Neural cell (in vitro differentiated cells): ENCODE data around the gene SIGLEC12. TPM values are rescaled to one million over a fixed set of nuclear protein-coding genes. Genes with fewer than 3 reads are reported as not detected.

Experiments
- H2AFZ ChIP-seq: fragments of 200-600, 300-800 bp; sonication (generic), shearing (Covaris generic); 2 replicates; pipeline ENCODE4 v1.6.0; 2014; ENCODE audit warnings: low read depth, mild to moderate bottlenecking, antibody characterized with exemption, low read length, moderate library complexity
- H3F3A ChIP-seq: fragments of 200-600 bp; shearing (Covaris generic); 2 replicates; pipeline ENCODE4 v1.6.1; 2016; ENCODE audit warnings: mild to moderate bottlenecking, moderate library complexity, mixed read lengths, antibody characterized with exemption, low read length; ENCODE audit not compliant: insufficient read depth, poor library complexity, severe bottlenecking
- H3K27ac ChIP-seq: fragments of 200-600, 300-800 bp; sonication (generic), shearing (Covaris generic); 2 replicates; pipeline ENCODE4 v1.5.1; 2014; ENCODE audit warnings: mild to moderate bottlenecking, low read length, moderate library complexity
- H3K27me3 ChIP-seq: fragments of 300-800, 200-600 bp; sonication (generic), shearing (Covaris generic); 2 replicates; pipeline ENCODE4 v1.6.0; 2014; ENCODE audit warnings: mild to moderate bottlenecking, low read depth, low read length, moderate library complexity; ENCODE audit not compliant: insufficient read depth
- H3K36me3 ChIP-seq: fragments of 300-800, 200-600 bp; sonication (generic), shearing (Covaris generic); 2 replicates; pipeline ENCODE4 v1.5.1; 2014; ENCODE audit warnings: mild to moderate bottlenecking, antibody characterized with exemption, low read length, moderate library complexity; ENCODE audit not compliant: insufficient read depth
- H3K4me2 ChIP-seq: fragments of 300-800, 200-600 bp; sonication (generic), shearing (Covaris generic); 2 replicates; pipeline ENCODE4 v1.6.0; 2014; ENCODE audit warnings: mild to moderate bottlenecking, low read length
- H3K4me3 ChIP-seq: fragments of 300-800, 200-600 bp; sonication (generic), shearing (Covaris generic); 2 replicates; pipeline ENCODE4 v1.5.1; 2014; ENCODE audit warnings: mild to moderate bottlenecking, low read length, moderate library complexity
- H3K79me2 ChIP-seq: fragments of 200-600 bp; shearing (Covaris generic); replicated peaks from 2 replicates; pipeline ENCODE4 v1.6.0; 2014; ENCODE audit warnings: mild to moderate bottlenecking, low read length, moderate library complexity; ENCODE audit not compliant: insufficient read depth
- H3K9ac ChIP-seq: fragments of 300-800, 200-600 bp; sonication (generic), shearing (Covaris generic); 2 replicates; pipeline ENCODE4 v1.6.1; 2016; ENCODE audit warnings: mild to moderate bottlenecking, low read length, mixed read lengths
- H3K9me2 ChIP-seq: fragments of 200-600 bp; shearing (Covaris generic); 2 replicates; pipeline ENCODE4 v1.6.1; 2016; ENCODE audit warnings: mild to moderate bottlenecking, low read length, mixed read lengths; ENCODE audit not compliant: insufficient read depth
- H3K9me3 ChIP-seq: fragments of 200-600, 300-800 bp; sonication (generic), shearing (Covaris generic); 2 replicates; pipeline ENCODE4 v1.6.1; 2016; ENCODE audit warnings: mild to moderate bottlenecking, mixed run types, low read length, moderate library complexity, mixed read lengths
- H4K20me1 ChIP-seq: fragments of 200-600 bp; shearing (Covaris generic); 2 replicates; pipeline ENCODE4 v1.6.1; 2016; ENCODE audit warnings: mild to moderate bottlenecking, mixed run types; ENCODE audit not compliant: insufficient read depth
- EP300 ChIP-seq: fragments of 450-650 bp; conservative IDR thresholded peaks from 2 replicates; pipeline ENCODE4 v1.6.1; 2014; ENCODE audit warnings: antibody characterized with exemption, mild to moderate bottlenecking, moderate library complexity; ENCODE audit not compliant: poor library complexity, severe bottlenecking
- EZH2 ChIP-seq: fragments of 200-600, 300-800 bp; shearing (Covaris generic), sonication (generic); IDR thresholded peaks from 2 replicates; pipeline ENCODE4 v1.6.1; 2014; ENCODE audit warnings: antibody characterized with exemption, low read length, borderline replicate concordance, mild to moderate bottlenecking; ENCODE audit not compliant: insufficient read depth, poor library complexity, severe bottlenecking
- MXI1 ChIP-seq: fragments of 450-650 bp; conservative IDR thresholded peaks from 2 replicates; pipeline ENCODE4 v1.6.1; 2014; ENCODE audit warnings: antibody characterized with exemption, mild to moderate bottlenecking; ENCODE audit not compliant: poor library complexity, severe bottlenecking
- POLR2AphosphoS5 ChIP-seq: IDR thresholded peaks from 2 replicates; pipeline ENCODE4 v1.6.1; 2012
- RAD21 ChIP-seq: fragments of 450-650 bp; conservative IDR thresholded peaks from 2 replicates; pipeline ENCODE4 v1.6.1; 2014; ENCODE audit warnings: antibody characterized with exemption, mild to moderate bottlenecking, moderate library complexity
- SMC3 ChIP-seq: fragments of 450-650 bp; conservative IDR thresholded peaks from 2 replicates; pipeline ENCODE4 v1.6.1; 2014; ENCODE audit warnings: antibody characterized with exemption, mild to moderate bottlenecking, moderate library complexity; ENCODE audit not compliant: poor library complexity
- TAF1 ChIP-seq: IDR thresholded peaks from 2 replicates; pipeline ENCODE4 v1.6.1; 2012; ENCODE audit warnings: low read depth
- polyA plus RNA-seq: library from polyadenylated mRNA; depleted of rRNA; stranded (reverse); fragments of >200 nt; gene quantifications from 2 replicates; pipeline ENCODE4 v1.2.3, GENCODE V29; 2014
- TF ChIP-seq, protein P1 (sequence below): fragments of 450-650 bp; IDR thresholded peaks from 2 replicates; pipeline ENCODE4 v1.5.1; 2014; ENCODE audit warnings: antibody characterized with exemption, mild to moderate bottlenecking, moderate library complexity; ENCODE audit not compliant: poor library complexity, severe bottlenecking
- TF ChIP-seq, protein P2 (sequence below): IDR thresholded peaks from 2 replicates; pipeline ENCODE4 v1.6.1; 2012; ENCODE audit warnings: borderline replicate concordance

SIGLEC12 gene
- polyA plus RNA-seq, 1 donor from 2014 or later: not detected

DNA sequence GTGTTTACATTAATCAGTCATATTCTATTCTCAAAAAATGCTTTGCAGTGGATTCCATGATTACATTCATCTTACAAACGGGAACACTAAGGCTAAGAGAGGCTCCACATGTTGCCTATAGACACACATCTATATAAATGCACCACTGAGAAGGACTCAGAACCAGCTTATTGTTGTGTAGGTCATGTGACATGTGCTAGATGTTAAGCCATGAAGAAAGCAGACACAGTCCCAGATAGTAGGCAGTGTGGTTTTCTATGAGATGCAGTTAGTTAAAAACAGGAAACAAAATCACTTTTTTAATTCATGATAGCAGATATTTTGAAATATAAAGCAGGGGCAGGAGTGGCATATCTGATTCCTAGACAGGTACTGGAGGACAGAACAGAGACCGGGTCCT, 19.1 kb upstream of the SIGLEC12 start:
- H3K9me3 ChIP-seq: no peaks in the 10 kb centered on the region

DNA sequence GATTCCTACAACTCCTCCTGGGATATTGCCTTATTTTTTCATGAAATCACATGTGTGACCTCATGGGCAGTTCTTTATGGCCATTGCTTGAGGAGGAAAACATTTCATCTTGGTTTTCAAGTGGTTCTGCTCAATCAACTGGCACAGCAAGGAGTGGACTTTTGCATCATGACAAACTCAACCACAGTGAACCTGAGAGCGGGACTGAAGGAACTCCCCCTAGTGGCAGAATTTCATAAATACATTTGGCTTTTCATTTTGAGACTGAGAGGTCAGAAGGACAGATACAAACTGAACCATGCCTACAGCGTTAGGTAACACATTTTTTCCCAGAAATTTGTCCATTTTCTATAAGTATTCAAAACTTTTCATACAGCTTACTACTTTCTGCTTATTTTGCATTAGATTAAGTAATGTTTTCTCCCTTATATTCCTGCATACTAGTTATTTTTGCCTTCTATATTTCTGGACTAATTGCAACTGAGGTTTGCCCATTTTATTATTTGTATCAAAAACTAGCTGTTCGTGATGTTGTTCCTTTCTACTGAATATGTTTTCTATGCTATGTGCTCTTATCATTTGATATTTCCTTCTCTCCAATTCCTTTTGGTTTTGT, 13.4 kb upstream of the SIGLEC12 start:
- Histone ChIP-seq H3K9ac (no peak overlapping the region), H2AFZ (no peak overlapping the region), H3K4me3 (no peak overlapping the region), H3K9me3 (no peaks in the 10 kb centered on the region), H3K36me3 (no peaks in the 10 kb centered on the region), H3K79me2 (no peaks in the 10 kb centered on the region), H3K4me2 (no peak overlapping the region), H3F3A (no peaks in the 10 kb centered on the region), H3K9me2 (no peaks in the 10 kb centered on the region), H3K27me3 (no peaks in the 10 kb centered on the region), H4K20me1 (no peaks in the 10 kb centered on the region), H3K27ac (no peak overlapping the region)
- TF ChIP-seq RAD21: peak; percentile 61
- peak; percentile 73 for TF ChIP-seq SMC3
- TF ChIP-seq, protein P1, sequence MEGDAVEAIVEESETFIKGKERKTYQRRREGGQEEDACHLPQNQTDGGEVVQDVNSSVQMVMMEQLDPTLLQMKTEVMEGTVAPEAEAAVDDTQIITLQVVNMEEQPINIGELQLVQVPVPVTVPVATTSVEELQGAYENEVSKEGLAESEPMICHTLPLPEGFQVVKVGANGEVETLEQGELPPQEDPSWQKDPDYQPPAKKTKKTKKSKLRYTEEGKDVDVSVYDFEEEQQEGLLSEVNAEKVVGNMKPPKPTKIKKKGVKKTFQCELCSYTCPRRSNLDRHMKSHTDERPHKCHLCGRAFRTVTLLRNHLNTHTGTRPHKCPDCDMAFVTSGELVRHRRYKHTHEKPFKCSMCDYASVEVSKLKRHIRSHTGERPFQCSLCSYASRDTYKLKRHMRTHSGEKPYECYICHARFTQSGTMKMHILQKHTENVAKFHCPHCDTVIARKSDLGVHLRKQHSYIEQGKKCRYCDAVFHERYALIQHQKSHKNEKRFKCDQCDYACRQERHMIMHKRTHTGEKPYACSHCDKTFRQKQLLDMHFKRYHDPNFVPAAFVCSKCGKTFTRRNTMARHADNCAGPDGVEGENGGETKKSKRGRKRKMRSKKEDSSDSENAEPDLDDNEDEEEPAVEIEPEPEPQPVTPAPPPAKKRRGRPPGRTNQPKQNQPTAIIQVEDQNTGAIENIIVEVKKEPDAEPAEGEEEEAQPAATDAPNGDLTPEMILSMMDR: peak; percentile 72
- TF ChIP-seq, protein P2, sequence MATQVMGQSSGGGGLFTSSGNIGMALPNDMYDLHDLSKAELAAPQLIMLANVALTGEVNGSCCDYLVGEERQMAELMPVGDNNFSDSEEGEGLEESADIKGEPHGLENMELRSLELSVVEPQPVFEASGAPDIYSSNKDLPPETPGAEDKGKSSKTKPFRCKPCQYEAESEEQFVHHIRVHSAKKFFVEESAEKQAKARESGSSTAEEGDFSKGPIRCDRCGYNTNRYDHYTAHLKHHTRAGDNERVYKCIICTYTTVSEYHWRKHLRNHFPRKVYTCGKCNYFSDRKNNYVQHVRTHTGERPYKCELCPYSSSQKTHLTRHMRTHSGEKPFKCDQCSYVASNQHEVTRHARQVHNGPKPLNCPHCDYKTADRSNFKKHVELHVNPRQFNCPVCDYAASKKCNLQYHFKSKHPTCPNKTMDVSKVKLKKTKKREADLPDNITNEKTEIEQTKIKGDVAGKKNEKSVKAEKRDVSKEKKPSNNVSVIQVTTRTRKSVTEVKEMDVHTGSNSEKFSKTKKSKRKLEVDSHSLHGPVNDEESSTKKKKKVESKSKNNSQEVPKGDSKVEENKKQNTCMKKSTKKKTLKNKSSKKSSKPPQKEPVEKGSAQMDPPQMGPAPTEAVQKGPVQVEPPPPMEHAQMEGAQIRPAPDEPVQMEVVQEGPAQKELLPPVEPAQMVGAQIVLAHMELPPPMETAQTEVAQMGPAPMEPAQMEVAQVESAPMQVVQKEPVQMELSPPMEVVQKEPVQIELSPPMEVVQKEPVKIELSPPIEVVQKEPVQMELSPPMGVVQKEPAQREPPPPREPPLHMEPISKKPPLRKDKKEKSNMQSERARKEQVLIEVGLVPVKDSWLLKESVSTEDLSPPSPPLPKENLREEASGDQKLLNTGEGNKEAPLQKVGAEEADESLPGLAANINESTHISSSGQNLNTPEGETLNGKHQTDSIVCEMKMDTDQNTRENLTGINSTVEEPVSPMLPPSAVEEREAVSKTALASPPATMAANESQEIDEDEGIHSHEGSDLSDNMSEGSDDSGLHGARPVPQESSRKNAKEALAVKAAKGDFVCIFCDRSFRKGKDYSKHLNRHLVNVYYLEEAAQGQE: no peak

More for the DNA sequence above, 19.1 kb upstream of the SIGLEC12 start:
- H3K27me3 ChIP-seq: no peaks in the 10 kb centered on the region
- no peak overlapping the region for H3K9ac ChIP-seq
- H3K4me3 ChIP-seq: no peak overlapping the region
- no peak overlapping the region for H3K27ac ChIP-seq
- no peaks in the 10 kb centered on the region for H3K79me2 ChIP-seq
- no peaks in the 10 kb centered on the region for H3F3A ChIP-seq
- TF ChIP-seq, protein P2: no peak
- TF ChIP-seq EZH2 (no peak), MXI1 (no peak), SMC3 (no peak), RAD21 (no peak), TAF1 (no peak), EP300 (no peak), POLR2AphosphoS5 (no peak)
- TF ChIP-seq, protein P1: no peak
- no peaks in the 10 kb centered on the region for H4K20me1 ChIP-seq
- H3K9me2 ChIP-seq: no peaks in the 10 kb centered on the region
- H3K4me2 ChIP-seq: no peak overlapping the region
- H3K36me3 ChIP-seq: no peaks in the 10 kb centered on the region
- H2AFZ ChIP-seq: no peak overlapping the region
